GM19372 (cell line): ENCODE measurements around the gene PSMG1.

Experiments used
- ATAC-seq: cut with Tn5 transposase; IDR thresholded peaks from one replicate; pipeline ENCODE4 v1.9.1; 2021; ENCODE audit warnings: mild to moderate bottlenecking, low read depth, moderate library complexity; ENCODE audit not compliant: unreplicated experiment

The PSMG1 gene

DNA sequence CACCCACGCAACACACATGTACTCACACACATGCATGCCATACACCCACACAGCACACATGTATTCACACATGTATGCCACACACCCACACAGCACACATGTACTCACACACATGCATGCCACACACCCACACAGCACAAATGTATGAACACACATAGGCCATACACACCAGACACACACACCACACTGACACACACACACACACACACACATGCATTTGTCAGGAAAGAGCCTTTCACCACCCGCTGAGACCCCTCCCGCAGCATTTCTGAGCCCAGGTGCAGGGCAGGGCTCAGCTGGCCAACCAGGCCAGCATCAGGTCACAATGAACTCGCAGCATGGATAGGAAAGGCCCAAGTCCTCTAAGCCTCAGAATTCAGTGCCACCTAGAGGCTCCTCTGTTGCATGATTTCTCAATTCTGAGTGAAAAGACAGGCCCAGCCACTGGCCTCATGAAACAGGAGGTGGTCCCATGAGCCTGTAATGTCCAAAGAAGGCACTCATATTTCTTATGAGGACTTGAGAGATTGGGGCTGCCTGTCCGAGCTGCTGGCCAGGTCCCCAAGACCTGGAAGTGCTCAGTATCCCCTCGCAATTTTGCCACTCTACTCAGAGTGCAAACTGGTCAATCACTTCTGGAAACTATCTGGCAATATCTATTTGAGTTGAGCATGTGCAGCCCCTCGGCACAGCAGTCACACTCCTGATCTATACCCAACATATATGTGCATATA, 57.3 kb downstream of the PSMG1 start:
- ATAC-seq: no peak
